GM18508 (cell line): ENCODE measurements around the gene SURF1.
A peak's percentile ranks its signal among the peaks of the same experiment; 100 is the strongest.

Experiments
- ATAC-seq: cut with Tn5 transposase; IDR thresholded peaks from one replicate; pipeline ENCODE4 v1.9.1; 2021; ENCODE audit warnings: moderate number of reproducible peaks; ENCODE audit not compliant: insufficient read depth, unreplicated experiment

SURF1 gene

DNA sequence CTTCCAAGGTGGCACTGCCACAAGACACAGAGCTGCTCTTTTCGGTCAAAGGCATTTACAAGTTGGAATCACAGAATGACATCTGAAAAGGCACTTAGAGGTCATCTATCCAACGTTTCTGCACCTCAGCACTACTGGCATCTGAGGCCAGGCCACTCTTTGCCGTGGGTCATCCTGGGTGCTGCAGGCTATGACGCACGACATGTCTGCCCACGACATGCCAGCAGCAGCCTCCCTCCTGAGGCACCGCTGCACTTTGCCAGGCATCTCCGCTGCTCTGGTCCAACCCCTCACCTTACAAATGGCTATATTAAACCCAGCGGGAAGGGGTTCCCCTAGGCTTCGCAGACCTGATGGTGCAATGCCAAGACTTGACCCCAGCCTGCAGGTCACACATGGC lies 11.5 kb upstream of the SURF1 start:
- ATAC-seq, result no peak

DNA sequence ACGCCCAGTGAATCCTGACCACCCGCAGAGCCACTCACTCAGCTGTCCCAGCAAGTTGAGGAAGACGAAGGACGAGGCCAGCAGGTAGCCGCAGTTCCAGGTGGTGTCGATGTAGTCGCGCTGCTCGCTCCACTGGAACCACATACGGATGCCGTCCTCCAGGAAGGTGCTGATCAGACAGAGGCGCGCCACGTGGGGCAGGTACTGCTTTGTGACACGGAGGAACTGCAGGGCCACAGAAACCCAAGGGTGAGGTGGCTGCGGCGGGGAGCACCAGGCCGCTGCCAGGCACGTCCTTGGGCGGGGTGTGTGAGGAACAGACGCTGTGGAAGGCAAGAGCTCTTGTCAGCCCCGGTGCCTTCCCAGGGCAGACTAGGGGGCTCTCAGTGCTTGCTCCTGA lies 10.9 kb upstream of the SURF1 start:
- no peak for ATAC-seq

DNA sequence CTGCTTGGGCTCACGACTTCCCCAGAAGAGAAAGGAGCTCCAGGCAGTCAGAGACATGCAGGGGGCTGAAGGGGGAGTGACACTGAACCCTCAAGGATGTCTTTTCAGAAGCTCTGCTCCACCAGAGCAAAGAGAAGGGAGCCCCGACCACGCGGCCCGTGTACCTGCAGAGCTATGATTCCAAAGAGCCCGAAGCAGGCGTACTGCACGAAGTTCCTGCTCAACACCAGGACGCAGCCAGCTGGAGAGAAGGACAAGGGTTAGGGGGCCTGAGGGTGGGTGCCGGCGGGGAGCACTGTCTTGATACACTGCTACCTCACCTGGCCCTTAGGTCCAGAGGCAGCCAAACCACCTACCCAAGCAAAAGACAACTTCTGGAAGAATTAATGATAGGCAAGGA lies 10.1 kb upstream of the SURF1 start:
- no peak for ATAC-seq

- ATAC-seq, result no peak
These were observed 6.2 kb upstream of the SURF1 start for GRCh38 chr9:133362359-133363044.

GRCh38 chr9:133361507-133362092 lies 5.3 kb upstream of the SURF1 start:
- ATAC-seq, result no peak

DNA sequence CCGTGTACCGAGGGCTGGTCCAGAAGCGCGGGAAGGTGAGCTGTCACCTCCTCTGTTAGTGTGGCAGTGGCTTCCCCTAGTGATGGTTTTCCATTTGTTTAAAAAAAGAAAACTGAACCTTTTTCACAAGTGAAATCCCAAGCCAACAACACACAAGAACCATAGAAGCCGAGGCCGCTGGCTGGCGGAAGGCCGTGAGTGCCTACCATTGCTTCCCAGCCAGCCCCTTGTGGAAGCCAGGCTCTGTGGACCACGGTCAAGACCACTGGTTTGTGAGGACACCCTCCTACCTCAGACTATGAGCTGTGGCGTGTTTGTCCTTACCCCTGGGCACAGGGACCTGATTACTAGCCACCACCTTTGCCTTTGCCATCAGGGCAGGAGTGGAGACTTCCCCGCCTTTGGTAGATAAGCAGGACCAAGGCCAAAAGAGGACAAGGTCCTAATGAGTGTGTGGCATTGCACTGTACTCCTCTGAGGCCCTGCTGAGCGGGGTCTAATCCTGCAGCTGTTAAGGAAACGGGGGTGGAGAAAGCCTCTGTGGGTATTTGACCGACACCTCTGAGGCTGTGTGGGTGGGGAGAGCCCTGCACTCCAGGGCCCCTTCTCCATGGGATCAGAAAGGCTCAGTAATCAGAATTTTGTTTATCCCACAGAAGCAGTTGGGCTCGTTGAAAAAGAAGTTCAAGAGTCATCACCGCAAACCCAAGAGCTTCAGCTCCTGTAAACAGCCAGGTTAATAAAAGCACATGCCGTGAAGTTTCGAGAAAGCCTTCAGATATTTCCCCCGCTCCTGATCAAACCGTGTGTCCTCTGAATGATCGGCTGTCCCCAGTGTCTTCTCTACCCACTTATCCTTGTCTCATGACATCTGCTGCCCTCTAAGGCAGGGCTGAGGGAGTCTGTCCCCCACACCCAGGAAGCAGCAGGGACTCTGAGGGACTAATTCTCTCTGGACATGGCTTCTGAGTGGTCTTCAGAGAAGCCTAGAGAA lies 4.4 kb upstream of the SURF1 start:
- no peak for ATAC-seq

DNA sequence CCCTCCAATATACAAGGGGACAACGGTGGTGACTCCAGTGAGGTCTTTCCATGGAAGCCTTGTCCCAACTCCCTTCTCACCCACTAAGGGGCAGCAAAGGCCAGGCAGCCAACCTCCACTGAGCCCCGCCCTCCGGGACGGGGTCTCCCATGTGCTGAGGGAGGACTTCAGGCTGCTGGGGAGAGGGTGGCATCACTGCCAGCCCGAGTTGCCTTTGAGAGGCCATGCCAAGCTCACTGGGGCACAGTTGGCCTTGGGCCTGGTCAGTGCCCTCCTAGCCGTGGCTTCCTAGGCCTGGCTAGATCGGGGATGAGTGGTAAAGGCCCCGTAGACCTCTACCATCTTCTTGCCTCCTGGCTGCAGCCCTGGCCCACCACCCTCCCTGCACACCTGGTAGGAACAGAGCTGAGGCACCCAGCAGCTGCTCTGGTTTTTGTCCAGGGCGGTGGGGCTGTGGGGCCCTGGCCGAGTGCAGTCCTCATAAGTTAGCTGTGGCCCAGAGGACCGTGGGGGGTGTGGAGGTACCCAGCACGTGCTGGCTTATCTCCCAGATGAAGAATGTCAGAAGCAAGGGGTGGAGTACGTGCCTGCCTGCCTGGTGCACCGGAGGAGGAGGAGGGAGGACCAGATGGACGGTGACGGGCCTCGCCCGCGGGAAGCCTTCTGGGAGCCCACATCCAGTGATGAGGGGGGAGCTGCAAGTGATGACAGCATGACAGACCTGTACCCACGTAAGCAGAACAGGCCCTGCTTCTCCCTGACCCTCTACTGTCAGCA lies 3.3 kb upstream of the SURF1 start:
- ATAC-seq, result no peak

DNA sequence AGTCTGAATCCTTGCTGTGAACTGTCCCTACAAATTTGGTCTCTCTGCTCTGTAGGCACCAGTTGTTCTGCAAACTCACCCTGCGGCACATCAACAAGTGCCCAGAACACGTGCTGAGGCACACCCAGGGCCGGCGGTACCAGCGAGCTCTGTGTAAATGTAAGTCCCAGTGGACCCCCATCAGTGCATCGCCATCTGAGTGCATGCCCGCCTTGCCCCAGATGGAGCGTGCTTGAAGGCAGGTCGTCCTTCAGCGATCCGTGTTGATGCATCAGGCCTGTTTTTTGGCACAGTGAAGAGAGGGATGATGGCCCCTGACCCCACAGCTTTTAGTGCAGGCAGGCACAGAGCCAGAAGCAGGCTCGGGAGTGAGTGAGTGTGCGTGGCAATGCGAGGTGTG lies 1.4 kb upstream of the SURF1 start:
- ATAC-seq, result no peak

- ATAC-seq, result no peak
These were observed 368 bp downstream of the SURF1 start for GRCh38 chr9:133355881-133356357.

GRCh38 chr9:133354766-133355165 lies 1.5 kb downstream of the SURF1 start:
- no peak for ATAC-seq

DNA sequence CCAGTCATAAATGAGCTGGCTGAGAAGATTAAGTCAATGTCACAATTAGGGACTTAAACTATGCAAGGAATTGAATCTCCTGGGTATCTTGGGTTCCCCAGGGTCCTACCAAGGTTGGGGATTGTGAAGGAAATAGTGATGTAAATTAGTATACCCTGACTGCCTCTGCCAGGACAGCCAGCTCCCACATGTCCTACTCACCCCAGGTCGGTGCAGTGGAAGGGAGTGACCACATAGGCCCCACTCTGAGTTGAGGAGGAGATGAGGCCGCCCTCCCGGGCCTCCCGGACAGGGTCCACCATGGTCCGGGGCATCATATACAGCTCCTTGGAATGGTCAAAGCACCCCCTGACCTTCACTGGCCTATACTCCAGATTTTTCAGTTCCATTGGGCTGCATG lies 2.7 kb downstream of the SURF1 start:
- no peak for ATAC-seq

- ATAC-seq, result no peak
These were observed 3.5 kb downstream of the SURF1 start for GRCh38 chr9:133352635-133353340.

DNA sequence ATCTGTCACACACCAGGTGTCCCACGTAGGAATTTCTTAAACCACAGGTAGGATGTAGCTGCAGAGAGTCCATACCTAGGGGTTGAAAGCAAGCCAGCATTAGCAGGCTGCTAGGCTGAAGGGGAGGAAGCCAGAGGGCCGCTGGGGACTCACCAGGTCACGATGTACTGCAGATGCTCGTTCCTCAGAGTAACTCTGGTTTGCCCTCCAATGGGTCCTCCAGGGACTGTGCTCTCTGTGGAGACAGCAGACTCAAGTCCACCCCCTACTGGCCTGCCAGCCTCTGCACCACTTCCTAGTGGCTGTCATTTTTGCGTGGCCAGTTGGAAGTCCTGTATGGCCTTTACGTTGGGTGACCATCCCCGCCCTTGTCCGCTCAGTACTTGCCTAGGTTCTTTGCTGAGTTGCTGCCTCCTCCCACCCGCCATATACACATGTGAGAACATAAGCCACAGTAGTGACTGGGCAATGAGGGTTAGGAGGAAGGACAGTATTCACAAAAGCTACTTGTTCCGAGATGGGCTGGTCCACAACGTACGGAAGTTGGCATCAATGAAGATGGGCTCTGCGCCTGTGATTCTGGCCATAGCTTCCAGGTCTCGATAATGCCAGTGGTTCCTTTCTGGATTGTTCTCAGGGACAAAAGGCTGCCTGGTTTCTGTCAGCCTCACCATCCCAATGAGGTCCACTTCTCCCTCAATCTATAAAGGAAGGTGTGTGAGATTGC lies 4.2 kb downstream of the SURF1 start:
- ATAC-seq, result no peak

GRCh38 chr9:133351526-133351907 lies 4.8 kb downstream of the SURF1 start:
- no peak for ATAC-seq

DNA sequence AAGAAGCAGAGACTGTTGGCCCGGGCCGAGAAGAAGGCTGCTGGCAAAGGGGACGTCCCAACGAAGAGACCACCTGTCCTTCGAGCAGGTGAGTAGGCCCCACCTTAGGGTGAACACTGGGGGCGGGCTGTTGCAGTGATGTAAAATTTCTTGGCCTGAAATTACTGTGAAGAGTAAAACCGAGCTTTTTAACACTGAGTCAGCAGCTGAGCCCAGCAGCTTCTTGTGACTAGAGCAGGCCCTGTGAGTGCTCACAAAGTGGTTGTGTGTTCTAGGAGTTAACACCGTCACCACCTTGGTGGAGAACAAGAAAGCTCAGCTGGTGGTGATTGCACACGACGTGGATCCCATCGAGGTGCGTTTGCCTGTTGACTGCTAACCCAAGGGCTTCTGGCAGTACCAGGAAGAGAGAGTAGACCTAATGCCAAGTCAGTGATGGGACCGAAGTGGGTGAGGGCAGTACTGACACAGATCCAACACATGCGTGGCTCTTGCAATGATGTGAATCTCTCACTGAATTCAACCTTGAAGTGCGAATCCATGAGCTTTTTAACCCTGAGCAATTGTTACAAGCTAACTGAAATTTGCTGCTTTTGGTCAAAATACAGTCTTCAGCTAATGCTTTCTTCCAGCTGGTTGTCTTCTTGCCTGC lies 6.2 kb downstream of the SURF1 start:
- ATAC-seq, result no peak

- ATAC-seq, result no peak
These were observed 7.3 kb downstream of the SURF1 start for GRCh38 chr9:133348718-133349573.

DNA sequence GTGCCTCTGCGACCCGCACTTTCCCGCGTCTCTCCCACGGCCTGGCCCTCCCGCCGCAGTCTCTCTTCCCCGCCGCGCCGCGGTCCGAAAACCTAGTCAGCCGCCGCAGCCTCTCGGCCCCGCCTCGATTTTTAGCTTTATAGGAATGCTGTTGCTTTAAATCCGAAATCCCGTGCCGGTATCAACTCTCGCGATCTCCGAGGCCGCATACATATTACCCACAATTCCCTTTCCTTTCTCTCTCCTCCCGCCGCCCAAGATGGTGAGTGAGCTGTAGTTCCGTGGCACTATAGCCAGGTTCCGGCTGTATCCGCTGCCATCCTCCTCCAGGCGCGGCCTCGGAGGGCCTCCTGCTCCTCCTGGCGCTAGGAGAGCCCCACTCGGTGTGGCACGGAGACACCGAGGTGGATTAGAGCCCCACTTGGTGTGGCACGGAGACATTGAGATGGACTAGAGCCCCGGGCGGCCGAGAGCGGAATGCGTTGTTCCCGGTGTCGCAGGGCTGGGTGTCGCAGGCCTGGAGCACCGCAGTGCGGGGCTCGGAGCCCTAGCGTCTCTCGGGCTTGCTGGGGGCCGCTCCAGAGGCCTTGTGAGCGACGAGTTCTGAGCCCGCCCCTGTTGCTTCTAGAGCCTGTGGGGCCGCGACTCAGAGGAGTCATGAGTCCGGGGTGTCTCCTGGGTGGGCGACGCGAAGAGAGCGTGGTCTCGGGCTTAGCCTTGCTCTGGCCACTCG lies 8.1 kb downstream of the SURF1 start, which contains the start of the genes MED22 and RPL7A:
MED22 (minus strand) TSS at position 147 of the 733 bp plus-strand sequence. CDS start 1,469 bp downstream, outside the sequence.
RPL7A (plus strand) TSS at position 234 of the 733 bp plus-strand sequence; CDS start at position 260, 26 bp downstream.
- peak; percentile 70 for ATAC-seq
